HG03196 (cell line): ENCODE results near the gene FSIP1.

Experiments used
- ATAC-seq: cut with Tn5 transposase; IDR thresholded peaks from one replicate; pipeline ENCODE4 v1.9.1; 2021; ENCODE audit not compliant: unreplicated experiment

FSIP1 gene

DNA sequence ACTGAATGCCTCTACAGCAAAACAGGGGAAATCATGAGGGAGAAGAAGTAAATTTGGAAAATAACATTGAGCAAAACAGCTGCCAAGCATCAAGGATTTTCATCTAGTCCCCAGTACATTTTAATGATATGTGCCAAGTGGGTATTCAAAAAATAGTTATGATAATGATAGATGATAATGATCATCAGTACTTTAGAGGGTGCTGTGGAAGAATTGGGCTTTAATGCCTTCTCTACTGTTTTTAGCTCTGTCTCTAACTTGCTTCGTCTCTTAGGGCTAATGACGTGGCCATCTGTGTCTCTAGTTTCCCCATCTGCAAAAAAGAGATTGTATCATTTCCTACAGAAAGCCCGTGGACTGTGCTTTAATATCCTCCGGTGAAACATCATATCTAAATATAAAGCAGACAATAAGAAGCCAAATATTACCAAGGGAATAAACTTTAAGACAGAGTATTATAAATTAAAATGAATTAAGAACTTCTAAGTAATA lies 10.2 kb upstream of the FSIP1 start:
- no peak for ATAC-seq

DNA sequence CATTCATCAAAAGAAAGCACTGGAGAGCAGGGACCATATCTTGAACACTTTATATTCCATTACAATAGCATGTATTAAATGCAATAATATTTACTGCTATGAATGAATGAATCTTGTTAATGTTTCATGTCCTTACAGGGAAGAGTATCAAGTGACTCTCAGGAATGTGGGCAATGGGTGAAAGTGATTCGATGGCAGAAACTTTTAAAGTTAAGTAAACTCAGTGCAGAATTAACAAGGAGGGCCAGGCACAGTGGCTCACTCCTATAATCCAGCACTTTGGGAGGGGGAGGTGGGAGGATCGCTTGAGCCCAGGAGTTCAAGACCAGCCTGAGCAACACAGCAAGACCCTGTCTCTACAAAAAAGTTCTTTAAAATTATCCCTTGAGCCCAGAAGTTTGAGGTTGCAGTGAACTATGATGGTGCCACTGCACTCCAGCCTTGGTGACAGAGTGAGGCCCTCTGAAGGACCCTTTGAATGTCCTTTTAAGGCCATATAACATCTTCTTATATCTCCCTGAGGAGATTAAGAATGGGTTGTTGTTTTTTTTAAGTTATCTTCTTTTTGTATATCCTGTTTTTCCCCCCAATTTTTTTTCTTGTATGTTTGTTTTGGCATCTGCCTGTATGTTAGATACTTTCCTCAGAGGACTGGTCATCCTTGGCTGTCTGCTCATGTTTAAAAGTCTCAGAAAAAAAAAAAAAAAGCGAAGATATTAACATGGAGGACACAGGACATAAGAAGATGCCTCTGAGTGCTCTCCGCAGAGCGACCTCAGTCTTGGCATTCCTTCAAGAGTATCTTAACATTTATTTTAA lies 9.6 kb upstream of the FSIP1 start:
- ATAC-seq: no peak

- no peak for ATAC-seq
These were observed 7.1 kb upstream of the FSIP1 start for GRCh38 chr15:39789736-39790135.

GRCh38 chr15:39788800-39789565 lies 6.3 kb upstream of the FSIP1 start:
- no peak for ATAC-seq

DNA sequence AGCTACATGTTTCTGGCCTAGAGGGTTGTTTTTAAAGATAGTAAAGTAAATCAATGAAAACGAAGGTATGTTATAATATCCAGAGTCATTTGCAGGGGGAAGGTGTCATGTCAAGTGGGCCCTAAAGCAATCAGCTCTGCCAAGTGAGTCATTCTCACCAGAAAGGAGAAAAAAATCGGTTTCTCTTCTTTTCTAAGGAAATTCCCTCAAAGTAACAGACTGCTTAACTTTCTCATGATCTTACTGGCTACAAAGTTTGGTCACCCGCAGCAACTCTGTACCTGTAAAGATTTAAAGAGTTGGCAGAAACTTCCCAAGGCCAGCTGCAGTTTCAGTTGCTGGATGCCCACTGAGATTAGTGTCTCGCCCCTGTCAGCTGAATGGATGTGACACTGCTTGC lies 5.5 kb upstream of the FSIP1 start:
- ATAC-seq: no peak

GRCh38 chr15:39787479-39787878 lies 4.8 kb upstream of the FSIP1 start:
- no peak for ATAC-seq

- no peak for ATAC-seq
These were observed 3.9 kb upstream of the FSIP1 start for GRCh38 chr15:39786447-39787056.

- no peak for ATAC-seq
These were observed 3.2 kb upstream of the FSIP1 start for GRCh38 chr15:39785841-39786240.

GRCh38 chr15:39785139-39785538 lies 2.5 kb upstream of the FSIP1 start:
- ATAC-seq: no peak

DNA sequence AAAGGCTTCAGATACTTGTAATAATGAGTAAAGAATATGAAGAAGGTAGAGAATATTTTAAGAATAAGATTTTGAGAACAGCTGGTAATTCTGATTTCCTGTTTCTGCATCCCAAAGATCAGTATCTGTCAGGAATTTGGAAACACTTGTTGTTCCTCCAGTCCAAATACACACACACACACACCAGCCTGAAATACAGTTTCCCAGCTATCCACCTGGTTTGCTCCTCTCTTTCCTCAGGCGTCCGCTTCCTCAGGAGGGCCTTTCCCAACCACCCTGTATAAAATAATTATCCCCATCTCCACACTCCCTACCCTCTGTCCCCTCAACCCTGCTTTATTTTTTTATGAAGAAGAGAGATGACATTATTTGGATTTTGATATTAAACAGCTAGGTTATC lies 2.0 kb upstream of the FSIP1 start:
- ATAC-seq: no peak

- no peak for ATAC-seq
These were observed 1.5 kb upstream of the FSIP1 start for GRCh38 chr15:39784125-39784524.

DNA sequence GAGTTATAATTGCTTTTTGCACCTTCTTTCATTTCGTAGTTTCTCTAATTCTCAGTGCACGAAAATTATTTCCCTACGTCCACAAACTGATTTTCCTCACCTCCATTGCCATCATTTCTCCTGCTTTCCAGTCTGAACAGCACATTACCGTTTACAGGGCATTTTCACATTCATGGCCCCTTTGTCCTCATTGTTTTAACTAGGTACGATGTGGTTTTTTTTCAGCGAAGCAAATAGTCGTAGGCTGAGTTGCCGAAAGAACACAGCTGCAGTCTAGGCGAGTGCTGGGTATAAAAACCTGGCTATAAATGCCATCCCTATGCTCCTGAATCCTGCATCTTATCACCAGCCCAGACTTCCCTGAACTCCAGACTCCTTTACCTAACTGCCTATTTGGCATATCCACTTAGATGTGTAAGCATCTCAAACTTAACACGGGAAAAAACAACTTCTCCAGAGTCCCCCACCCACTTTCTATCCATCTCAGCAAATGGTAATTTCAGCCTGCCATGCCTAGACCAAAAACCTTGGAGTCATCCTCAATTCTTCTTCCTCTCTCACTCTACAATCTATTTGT lies 691 bp upstream of the FSIP1 start:
- ATAC-seq: no peak

DNA sequence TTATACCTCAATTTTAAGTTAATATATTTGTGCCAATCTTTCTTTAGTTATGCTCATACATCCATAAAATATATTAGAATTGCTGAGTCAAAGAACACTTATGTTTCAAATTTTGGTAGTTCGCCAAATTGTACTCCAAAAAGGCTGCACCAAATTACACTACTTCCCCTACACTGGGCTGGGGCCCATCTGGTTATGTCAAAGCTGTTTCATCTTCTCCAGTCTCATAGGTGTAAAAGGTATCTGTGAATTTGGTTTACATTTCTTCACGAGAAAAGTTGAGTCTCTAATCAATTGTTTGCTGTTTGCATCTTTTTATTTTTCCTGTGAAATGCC lies 706 bp downstream of the FSIP1 start:
- no peak for ATAC-seq

GRCh38 chr15:39781147-39781966 lies 1.3 kb downstream of the FSIP1 start:
- no peak for ATAC-seq

DNA sequence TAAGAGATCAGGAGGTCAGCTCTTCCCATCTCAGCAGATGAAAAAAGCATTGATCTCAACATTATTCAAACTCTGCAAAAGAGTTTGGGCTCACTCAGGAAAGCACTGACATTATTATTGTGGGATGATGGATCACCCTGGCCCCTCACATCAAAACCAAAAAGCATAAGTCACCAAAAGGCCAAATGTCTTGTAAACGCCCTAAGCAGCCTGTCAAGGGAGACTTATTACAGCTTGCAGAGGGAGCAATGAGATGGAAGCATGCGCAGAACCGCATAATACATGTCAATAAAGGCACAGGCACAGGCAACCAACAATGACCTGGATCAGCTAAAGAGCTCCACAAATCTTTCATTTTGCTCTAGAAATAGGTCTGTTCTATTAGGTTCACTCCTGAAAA lies 4.6 kb downstream of the FSIP1 start:
- ATAC-seq: no peak

DNA sequence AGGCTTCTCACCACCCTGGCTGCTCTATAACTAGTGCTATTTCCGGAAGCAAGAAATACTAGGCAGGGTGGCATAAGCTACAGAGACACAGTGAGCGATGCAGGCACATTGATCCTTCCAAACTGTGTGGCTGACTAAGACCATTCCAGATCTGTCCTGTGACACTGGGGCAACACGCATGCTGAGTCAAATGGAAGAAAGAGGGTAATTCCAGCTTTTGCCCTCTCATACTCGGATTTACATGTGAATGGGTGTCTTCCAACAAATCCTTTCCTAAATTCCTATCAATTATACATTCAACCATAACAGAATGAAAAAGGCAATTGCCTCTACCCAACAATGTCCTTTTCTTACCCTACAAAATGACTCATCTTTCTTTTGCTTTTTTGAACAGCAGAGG lies 5.1 kb downstream of the FSIP1 start:
- ATAC-seq: no peak

GRCh38 chr15:39776068-39776467 lies 6.6 kb downstream of the FSIP1 start:
- ATAC-seq: no peak

GRCh38 chr15:39774688-39775267 lies 7.9 kb downstream of the FSIP1 start:
- no peak for ATAC-seq

DNA sequence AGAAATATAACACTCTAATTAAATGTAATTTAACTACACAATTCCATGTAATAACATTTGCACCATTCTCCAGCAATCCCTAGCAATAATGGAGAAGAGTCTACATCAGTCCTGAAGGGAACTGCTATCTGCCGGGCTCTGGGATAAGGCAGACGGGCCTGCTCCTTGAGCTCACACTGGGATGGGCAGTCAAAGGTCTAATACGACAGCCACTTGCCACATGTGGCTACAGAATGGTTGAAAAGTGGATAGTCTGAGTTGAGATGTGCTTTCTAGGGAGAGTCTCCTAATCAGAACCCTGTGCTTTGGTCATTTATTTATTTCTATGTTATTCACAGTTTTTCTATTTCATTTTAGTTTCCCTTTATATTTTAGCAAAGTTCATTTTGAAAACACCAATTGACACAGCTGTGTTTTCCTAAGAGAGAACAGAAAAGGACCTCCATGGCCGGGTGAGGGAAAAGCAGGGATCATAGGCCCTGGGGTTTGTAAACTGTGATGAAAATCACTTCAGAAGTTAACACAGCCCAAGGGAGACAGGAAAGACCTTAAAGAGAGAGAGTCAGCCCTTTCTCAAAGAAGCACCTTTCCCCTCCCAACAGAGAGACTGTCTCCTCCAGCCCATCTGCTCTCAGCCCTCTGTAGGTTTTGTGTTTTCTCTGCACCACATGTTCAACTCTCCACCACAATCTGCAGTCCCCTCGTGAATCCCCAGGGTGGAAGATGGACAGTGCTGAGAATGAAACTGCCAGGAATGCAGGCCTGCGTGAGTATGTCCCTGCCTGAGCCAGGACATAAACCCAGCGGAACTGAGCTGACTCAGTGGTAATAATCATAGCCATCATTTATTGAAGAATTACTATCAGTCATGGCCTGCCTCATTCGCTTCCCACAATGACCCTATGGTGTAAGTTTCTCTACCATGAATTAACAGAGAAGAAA lies 11.6 kb downstream of the FSIP1 start:
- ATAC-seq: no peak
